ENCODE measurements around the gene LRGUK. TPM values are rescaled to one million over a fixed set of nuclear protein-coding genes. Genes with fewer than 3 reads are reported as not detected.

The LRGUK gene
- total RNA-seq, 2 experiments from 2014 or later, result 0.07 to 0.14 TPM

DNA sequence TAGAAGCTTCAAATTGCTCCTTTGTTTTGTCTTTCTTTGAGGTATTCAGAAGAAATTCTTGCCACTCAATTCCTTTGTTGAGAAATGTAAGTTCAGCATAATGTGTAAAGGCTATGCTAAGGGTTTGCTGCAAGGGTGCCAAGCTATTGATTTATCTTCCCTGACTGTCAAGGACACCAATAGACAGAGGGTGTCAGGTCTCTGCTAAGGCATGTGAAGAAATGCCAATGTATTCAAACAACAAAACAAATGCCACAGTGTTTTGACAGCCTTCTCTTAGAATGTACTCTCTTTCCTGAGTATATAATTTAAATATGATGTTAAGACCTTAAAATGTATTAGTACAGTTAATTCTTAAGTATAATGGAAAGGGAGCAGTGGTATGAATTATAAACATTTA is 62.4 kb downstream of the LRGUK start:
- Mint-ChIP-seq H3K4me3 (no peak overlapping the region), H3K27ac (no peak overlapping the region), H3K9me3 (ENCODE audit: low read depth) (no peaks in the 10 kb centered on the region), H3K36me3 (ENCODE audit: low read depth) (no peaks in the 10 kb centered on the region), H3K4me1 (no peaks in the 10 kb centered on the region), H3K27me3 (no peaks in the 10 kb centered on the region)
- DNase-seq (no peak), ATAC-seq (no peak)
- ChIA-PET CTCF (interaction anchor here (0.7 to 1.7 kb wide), 3 partner anchors 10 to 168 kb away, joined by 3 to 4 read pairs (median 3); no protein-coding TSS in a partner anchor), POLR2A (no interaction called here)
- intact Hi-C loops (cut with DNase I, micrococcal nuclease), result no loop called here

DNA sequence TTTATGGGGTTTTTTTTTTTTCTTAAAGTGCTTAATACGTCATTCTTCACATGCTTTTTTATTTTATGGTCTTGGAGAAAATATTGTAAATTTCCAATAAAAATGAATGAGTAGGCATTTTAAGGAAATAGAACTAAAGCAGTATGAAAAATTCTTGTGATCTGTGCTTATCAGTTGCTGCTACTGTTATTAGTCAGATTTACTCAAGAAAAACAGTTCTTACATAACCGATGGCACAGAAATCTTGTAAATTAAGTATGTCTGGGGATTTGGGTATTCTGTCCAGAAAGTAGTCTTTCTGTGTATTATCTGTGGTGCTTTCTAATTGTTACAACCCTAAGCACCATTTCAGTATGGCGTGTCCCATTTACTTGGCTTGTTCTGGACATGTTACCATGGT is 64.7 kb downstream of the LRGUK start:
- DNase-seq (no peak), ATAC-seq (no peak)
- intact Hi-C loops (cut with DNase I, micrococcal nuclease), result no loop called here
- Mint-ChIP-seq H3K4me3 (no peak overlapping the region), H3K36me3 (ENCODE audit: low read depth) (no peaks in the 10 kb centered on the region), H3K9me3 (ENCODE audit: low read depth) (no peaks in the 10 kb centered on the region), H3K27ac (no peak overlapping the region), H3K4me1 (no peaks in the 10 kb centered on the region), H3K27me3 (no peaks in the 10 kb centered on the region)
- ChIA-PET CTCF (no interaction called here), POLR2A (no interaction called here)

DNA sequence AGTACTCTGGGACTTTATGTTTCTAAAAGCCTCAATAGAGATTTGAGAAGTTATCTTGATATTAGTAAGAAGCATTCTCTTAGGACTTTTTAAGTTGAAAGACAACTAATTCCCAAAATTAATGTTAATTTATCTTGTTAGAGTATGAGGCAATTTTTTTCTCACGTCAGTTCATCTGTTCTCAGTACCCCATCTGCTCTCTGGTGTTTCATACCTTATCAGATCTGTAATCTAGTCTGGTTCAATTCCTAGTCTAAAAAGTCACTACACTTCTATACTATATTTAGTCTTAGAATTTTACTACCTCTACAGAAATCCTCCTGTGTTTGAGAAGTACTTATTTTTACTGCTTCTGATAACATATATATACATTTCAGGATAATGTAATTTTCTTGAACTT is 66.1 kb downstream of the LRGUK start:
- ATAC-seq, result no peak

DNA sequence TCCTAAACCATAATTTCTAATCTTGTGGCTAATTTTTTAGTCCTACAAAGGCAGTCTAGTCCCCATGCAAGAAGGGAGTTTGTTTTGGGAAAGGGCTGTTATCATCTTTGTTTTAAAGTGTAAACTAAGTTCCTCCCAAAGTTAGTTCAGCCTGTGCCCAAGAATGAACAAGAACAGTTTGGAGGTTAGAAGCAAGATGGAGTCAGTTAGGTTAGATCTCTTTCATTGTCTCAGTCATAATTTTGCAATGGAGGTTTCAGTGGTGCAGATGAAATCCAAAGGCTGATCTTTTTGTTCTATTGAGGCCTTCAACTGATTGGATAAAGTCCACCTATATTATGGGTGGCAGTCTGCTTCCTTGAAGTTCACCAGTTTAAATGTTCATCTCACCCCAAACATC is 68.1 kb downstream of the LRGUK start:
- no peak overlapping the region for H3K4me3 Mint-ChIP-seq
- intact Hi-C loops (cut with DNase I, micrococcal nuclease), result no loop called here
- POLR2A ChIA-PET, result no interaction called here
- no peaks in the 10 kb centered on the region for H3K27me3 Mint-ChIP-seq
- no peaks in the 10 kb centered on the region for H3K36me3 Mint-ChIP-seq (ENCODE audit: low read depth)
- no peak for ATAC-seq
- no peak for DNase-seq
- H3K27ac Mint-ChIP-seq, result no peak overlapping the region
- CTCF ChIA-PET, result interaction anchor here (0.7 kb wide), 1 partner anchor 1535 kb away, joined by 3 read pairs; no protein-coding TSS in a partner anchor
- H3K4me1 Mint-ChIP-seq, result no peaks in the 10 kb centered on the region
- H3K9me3 Mint-ChIP-seq (ENCODE audit: low read depth), result no peaks in the 10 kb centered on the region

More for the DNA sequence above, 66.1 kb downstream of the LRGUK start:
- Mint-ChIP-seq H3K36me3 (ENCODE audit: low read depth) (no peaks in the 10 kb centered on the region), H3K27me3 (no peaks in the 10 kb centered on the region), H3K4me1 (no peaks in the 10 kb centered on the region), H3K9me3 (ENCODE audit: low read depth) (no peaks in the 10 kb centered on the region), H3K4me3 (no peak overlapping the region), H3K27ac (no peak overlapping the region)
- intact Hi-C loops (cut with DNase I, micrococcal nuclease), result no loop called here
- DNase-seq, result no peak
- ChIA-PET CTCF (no interaction called here), POLR2A (no interaction called here)

DNA sequence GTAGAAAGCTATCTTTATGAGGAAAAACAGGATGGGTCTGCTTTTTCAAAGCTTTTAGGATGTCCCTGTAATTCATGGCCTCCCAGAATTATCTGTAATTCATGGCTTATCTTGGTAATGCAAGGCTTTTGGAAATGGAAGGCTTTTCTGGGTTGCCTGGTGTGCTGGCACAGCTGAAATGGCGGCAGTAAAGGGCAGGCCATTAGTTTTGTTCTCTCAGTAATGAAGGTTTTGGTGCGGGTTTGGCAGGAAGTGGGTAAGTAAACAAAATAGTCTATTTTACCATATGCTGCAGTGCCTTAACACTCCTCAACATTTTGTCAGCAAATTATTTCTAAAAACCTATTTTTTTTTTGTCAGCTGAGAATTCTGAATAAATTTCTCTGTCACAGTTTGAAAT is 69.3 kb downstream of the LRGUK start:
- ATAC-seq (no peak), DNase-seq (no peak)
- Mint-ChIP-seq H3K36me3 (ENCODE audit: low read depth) (no peaks in the 10 kb centered on the region), H3K4me3 (no peak overlapping the region), H3K27ac (no peak overlapping the region), H3K27me3 (no peaks in the 10 kb centered on the region), H3K4me1 (no peaks in the 10 kb centered on the region), H3K9me3 (ENCODE audit: low read depth) (no peaks in the 10 kb centered on the region)
- ChIA-PET POLR2A (no interaction called here), CTCF (no interaction called here)
- intact Hi-C loops (cut with DNase I, micrococcal nuclease), result no loop called here

DNA sequence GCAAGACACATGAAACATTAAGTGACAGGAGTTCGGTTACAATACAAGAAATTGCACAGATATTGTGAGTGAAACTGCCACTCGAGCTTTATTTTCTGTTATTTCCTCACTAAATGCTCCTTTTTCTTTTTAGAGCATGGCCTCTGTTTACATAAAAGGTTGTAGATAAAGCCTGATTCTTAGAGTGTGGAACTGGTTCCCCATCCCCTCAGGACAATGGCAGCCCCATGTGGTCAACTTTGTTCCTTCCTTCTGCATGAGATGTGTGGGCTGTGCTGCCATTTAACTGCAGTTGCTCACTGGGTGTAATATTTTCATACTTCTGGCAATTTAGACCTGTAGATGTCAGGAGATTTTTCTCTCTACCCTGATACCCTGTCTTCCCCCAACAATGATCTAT is 70.2 kb downstream of the LRGUK start:
- POLR2A ChIA-PET, result no interaction called here
- CTCF ChIA-PET, result no interaction called here
- no peak overlapping the region for H3K4me3 Mint-ChIP-seq
- no peaks in the 10 kb centered on the region for H3K36me3 Mint-ChIP-seq (ENCODE audit: low read depth)
- H3K27ac Mint-ChIP-seq, result no peak overlapping the region
- H3K9me3 Mint-ChIP-seq (ENCODE audit: low read depth), result no peaks in the 10 kb centered on the region
- intact Hi-C loops (cut with DNase I, micrococcal nuclease), result no loop called here
- ATAC-seq, result no peak
- no peak for DNase-seq
- no peaks in the 10 kb centered on the region for H3K4me1 Mint-ChIP-seq
- no peaks in the 10 kb centered on the region for H3K27me3 Mint-ChIP-seq

DNA sequence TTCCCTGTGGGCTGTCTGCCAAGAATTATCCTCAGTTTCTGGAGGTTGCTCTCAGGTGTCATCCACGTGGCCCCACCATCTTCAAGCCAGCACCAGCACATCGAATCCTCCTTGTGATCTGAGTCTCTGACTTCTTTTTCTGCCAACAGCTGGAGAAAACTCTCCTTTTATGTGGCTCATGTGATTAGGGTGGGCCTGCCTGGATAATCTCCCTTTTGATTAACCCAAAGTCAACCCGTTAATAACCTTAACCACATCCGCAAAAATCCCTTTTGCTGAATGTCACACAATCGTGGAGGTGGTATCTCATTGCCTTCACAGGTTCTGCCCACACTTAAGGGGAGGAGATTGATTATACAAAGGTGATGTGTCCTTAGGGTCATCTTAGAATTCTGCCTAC is 73.8 kb downstream of the LRGUK start:
- DNase-seq (no peak), ATAC-seq (no peak)
- Mint-ChIP-seq H3K36me3 (ENCODE audit: low read depth) (no peaks in the 10 kb centered on the region), H3K4me1 (no peaks in the 10 kb centered on the region), H3K27ac (no peak overlapping the region), H3K9me3 (ENCODE audit: low read depth) (no peaks in the 10 kb centered on the region), H3K27me3 (no peaks in the 10 kb centered on the region), H3K4me3 (no peak overlapping the region)
- intact Hi-C loops (cut with DNase I, micrococcal nuclease), result no loop called here
- CTCF ChIA-PET, result no interaction called here
- POLR2A ChIA-PET, result interaction anchor here (0.5 kb wide), 1 partner anchor 965 kb away, joined by 3 read pairs; no protein-coding TSS in a partner anchor

DNA sequence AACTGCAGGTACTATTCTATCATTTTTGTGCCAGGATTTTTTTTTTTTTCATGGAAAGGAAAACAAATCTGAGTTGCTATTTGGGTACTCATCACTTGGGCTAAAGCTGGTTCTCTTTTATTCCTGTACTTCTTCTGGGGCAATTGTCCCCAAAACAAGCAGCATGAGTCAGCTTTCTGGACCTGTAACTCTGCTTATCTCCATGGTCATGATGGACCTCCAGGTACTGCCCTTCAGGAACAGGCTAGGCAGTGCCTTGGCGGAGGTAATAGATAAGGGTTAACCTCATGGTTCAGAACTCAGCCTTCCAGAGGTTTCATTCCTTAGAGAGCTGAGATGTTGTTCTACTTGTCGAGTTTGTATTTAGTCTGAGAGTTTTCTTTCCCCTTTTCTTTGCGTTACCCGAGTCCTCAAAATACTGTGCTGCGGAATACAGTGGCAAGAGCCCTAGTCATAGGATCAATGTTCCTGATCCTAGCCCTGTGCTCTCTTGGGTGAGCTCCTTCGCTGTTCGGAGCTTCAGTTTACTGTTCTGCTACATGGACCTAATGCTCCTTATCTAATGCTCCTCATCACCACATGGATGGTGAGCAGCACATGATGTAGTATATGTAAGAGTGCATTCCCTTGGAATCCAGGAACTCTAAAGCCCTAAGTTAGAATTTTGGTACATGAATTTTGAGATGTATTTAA is 74.6 kb downstream of the LRGUK start:
- no peaks in the 10 kb centered on the region for H3K36me3 Mint-ChIP-seq (ENCODE audit: low read depth)
- H3K4me3 Mint-ChIP-seq, result no peak overlapping the region
- ATAC-seq (no peak), DNase-seq (no peak)
- H3K4me1 Mint-ChIP-seq, result no peaks in the 10 kb centered on the region
- CTCF ChIA-PET, result no interaction called here
- intact Hi-C loops (cut with DNase I, micrococcal nuclease), result no loop called here
- no peak overlapping the region for H3K27ac Mint-ChIP-seq
- POLR2A ChIA-PET, result no interaction called here
- H3K27me3 Mint-ChIP-seq, result no peaks in the 10 kb centered on the region
- H3K9me3 Mint-ChIP-seq (ENCODE audit: low read depth), result no peaks in the 10 kb centered on the region

DNA sequence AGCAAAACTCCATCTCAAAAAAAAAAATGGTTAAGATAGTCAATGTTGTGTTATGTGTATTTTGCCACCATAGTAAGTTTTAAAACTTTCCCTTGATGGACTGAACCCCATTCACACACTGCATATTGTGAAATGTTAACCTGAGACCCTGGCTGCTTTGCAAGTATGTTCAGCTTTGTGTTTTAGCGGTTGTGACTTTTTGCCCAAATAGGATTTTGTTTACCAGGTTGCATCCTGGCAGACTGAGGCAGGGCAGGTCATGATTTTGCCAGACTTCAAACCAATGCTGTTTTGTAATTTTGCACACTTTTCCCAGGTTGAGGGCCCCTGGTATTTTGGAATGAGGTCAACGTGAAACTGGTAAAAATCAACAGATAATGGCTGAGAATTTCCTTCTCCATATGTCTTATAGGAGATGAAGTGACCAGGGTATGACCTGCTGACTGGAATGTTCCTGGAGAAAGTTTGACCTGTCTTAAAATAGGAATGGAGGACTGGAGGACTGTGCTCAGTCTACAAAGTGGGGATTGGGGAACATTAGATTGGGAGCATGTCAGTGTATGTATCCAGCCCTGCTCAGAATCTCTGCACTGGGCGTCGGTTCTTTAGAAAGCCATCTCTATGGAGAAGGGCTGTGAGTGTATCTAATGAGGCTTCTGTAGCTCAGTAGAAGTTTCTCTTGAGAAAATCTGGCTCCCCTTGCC is 76.2 kb downstream of the LRGUK start:
- POLR2A ChIA-PET, result no interaction called here
- H3K4me1 Mint-ChIP-seq, result no peaks in the 10 kb centered on the region
- H3K36me3 Mint-ChIP-seq (ENCODE audit: low read depth), result no peaks in the 10 kb centered on the region
- H3K4me3 Mint-ChIP-seq, result no peak overlapping the region
- no peak for ATAC-seq
- intact Hi-C loops (cut with DNase I, micrococcal nuclease), result no loop called here
- H3K9me3 Mint-ChIP-seq (ENCODE audit: low read depth), result no peaks in the 10 kb centered on the region
- DNase-seq, result no peak
- H3K27ac Mint-ChIP-seq, result no peak overlapping the region
- no peaks in the 10 kb centered on the region for H3K27me3 Mint-ChIP-seq
- CTCF ChIA-PET, result no interaction called here

DNA sequence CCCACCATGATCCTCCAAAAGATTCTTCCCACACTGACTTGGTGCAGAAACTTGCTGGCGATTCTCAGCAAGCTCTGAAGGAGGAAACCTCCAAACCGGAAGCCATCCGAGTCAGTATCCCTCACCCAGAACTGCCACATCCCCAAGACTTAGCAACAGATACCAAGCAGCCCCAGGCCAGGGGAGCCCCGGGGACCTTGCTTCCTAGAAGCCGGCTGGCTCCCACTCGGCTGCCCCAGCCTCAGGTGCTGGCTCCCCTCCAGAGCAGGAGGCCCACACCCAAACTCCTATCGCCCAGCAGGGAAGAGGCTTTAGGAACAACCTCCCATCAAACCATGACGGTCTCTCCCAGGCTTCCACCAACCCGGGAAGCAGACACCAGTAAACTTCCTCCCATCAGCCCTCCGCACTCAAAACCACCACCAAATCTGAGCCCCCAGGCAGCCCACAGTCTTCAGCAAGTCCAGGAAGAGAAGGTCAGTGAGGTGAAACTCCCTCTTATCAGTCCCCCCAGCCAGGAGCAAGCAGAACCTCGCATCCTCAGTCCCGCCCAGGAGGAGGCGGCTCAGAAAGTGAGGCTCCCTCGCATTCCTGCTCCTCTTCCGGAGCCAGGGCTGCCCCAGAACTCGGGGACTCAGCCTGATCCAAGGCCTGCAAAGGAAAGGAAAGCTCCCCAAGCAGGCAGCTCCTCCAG is 82.3 kb downstream of the LRGUK start:
- Mint-ChIP-seq H3K9me3 (ENCODE audit: low read depth) (no peaks in the 10 kb centered on the region), H3K36me3 (ENCODE audit: low read depth) (no peaks in the 10 kb centered on the region), H3K27me3 (peaks cover 3% of the 10 kb centered on the region), H3K4me3 (no peak overlapping the region), H3K27ac (no peak overlapping the region), H3K4me1 (no peaks in the 10 kb centered on the region)
- DNase-seq (no peak), ATAC-seq (no peak)
- CTCF ChIA-PET, result interaction anchor here (0.7 kb wide), 1 partner anchor 84 kb away, joined by 3 read pairs; no protein-coding TSS in a partner anchor
- POLR2A ChIA-PET, result no interaction called here
- intact Hi-C loops (cut with DNase I, micrococcal nuclease), result no loop called here

DNA sequence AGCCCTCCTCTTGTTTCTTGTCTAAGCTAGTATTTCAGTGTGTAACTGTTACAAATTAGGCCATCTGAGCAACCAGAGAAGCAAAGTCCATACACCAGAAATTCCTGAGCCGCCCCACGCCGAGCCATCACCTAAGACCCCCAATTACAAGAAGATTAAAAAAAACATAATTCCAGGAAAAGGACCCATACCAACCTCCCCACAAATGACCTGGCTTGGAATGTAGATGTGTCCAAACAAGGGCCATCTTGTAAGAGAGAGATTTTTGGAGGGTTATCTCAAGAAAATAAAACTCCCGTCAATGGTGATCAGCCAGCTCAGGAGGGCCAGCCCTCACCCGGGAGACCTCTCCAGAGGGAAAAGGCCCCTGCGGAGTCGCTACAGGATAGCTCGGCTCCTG is 83.1 kb downstream of the LRGUK start:
- ChIA-PET POLR2A (no interaction called here), CTCF (interaction anchor here (0.7 kb wide), 1 partner anchor 83 kb away, joined by 3 read pairs; no protein-coding TSS in a partner anchor)
- ATAC-seq, result no peak
- no peaks in the 10 kb centered on the region for H3K4me1 Mint-ChIP-seq
- H3K27ac Mint-ChIP-seq, result no peak overlapping the region
- peaks cover 3% of the 10 kb centered on the region for H3K27me3 Mint-ChIP-seq
- no peak overlapping the region for H3K4me3 Mint-ChIP-seq
- intact Hi-C loops (cut with DNase I, micrococcal nuclease), result no loop called here
- DNase-seq, result no peak
- no peaks in the 10 kb centered on the region for H3K36me3 Mint-ChIP-seq (ENCODE audit: low read depth)
- H3K9me3 Mint-ChIP-seq (ENCODE audit: low read depth), result no peaks in the 10 kb centered on the region
